ENCODE measurements around the gene GABRB3. TPM values are rescaled to one million over a fixed set of nuclear protein-coding genes. Genes with fewer than 3 reads are reported as not detected.

Gene GABRB3
- total and polyA plus RNA-seq, 2 donors (not counting 3 experiments of a cell fraction or from before 2014, with no cell fraction given), result 0.03 TPM; not detected in 1

GRCh38 chr15:26550880-26551279 lies 222.0 kb downstream of the GABRB3 start:
- intact Hi-C loops (cut with micrococcal nuclease), result no loop called here
- DNase-seq (ENCODE audit: low read depth, low spot score), result no peak
- H3K27ac ChIP-seq (ENCODE audit: insufficient read depth, low read depth, low read length), result no peak overlapping the region
- POLR2A ChIA-PET, result no interaction called here
- no TSS peak for BruUV-seq (replicated peaks)
- H3K79me2 ChIP-seq (ENCODE audit: control insufficient read depth, insufficient read depth, low read length), result no peaks in the 10 kb centered on the region
- no peaks in the 10 kb centered on the region for H4K20me1 ChIP-seq (replicated peaks; ENCODE audit: control insufficient read depth, extremely low read depth, insufficient read depth, low read length)
- H3K27me3 ChIP-seq (ENCODE audit: control insufficient read depth in 2 of 2, insufficient read depth in 2 of 2, low read length in 2 of 2), result no peaks in the 10 kb centered on the region
- TF ChIP-seq EZH2 (IDR thresholded peaks at IDR 0.05; ENCODE audit: borderline replicate concordance, low read depth, low read length, severe bottlenecking) (no peak), POLR2AphosphoS5 (IDR thresholded peaks at IDR 0.05; ENCODE audit: insufficient read depth, low read depth, low read length) (no peak), POLR2A (IDR thresholded peaks at IDR 0.05; ENCODE audit: low read depth, low read length) (no peak), JUN (IDR thresholded peaks at IDR 0.05; ENCODE audit: borderline replicate concordance, insufficient read depth, insufficient read length, low read depth) (no peak), MAX (IDR thresholded peaks at IDR 0.05; ENCODE audit: insufficient read depth, insufficient read length) (no peak)
- no peak overlapping the region for H3K4me3 ChIP-seq (replicated peaks in 1 of 3; ENCODE audit: insufficient read depth in 1 of 3, low read depth in 1 of 3, low read length in 3 of 3)
- H3K36me3 ChIP-seq (ENCODE audit: control insufficient read depth in 2 of 2, extremely low read depth in 1 of 2, insufficient read depth in 2 of 2, low read length in 2 of 2), result no peaks in the 10 kb centered on the region
- CTCF ChIA-PET, result no interaction called here
- H2AFZ ChIP-seq (ENCODE audit: low read depth, low read length), result no peak overlapping the region
- dilution Hi-C loops (cut with MboI; ENCODE audit: extremely low pct_ligation_motif_present, low sequenced_read_pairs), result no loop called here
- no peak overlapping the region for H3K9ac ChIP-seq (replicated peaks; ENCODE audit: extremely low read depth, insufficient read depth, low read length)
- H3K4me1 ChIP-seq (ENCODE audit: control insufficient read depth, extremely low read depth, insufficient read depth, low read length), result no peaks in the 10 kb centered on the region
- H3K4me2 ChIP-seq (ENCODE audit: insufficient read depth, low read length), result no peak overlapping the region
- FAIRE-seq, result no peak
- no peaks in the 10 kb centered on the region for H3K9me1 ChIP-seq (replicated peaks; ENCODE audit: control insufficient read depth, extremely low read depth, insufficient read depth, low read length)
- peaks cover 5% of the 10 kb centered on the region for H3K9me3 ChIP-seq (replicated peaks; ENCODE audit: control insufficient read depth, insufficient read depth, low read length)

GRCh38 chr15:26537663-26538062 lies 235.2 kb downstream of the GABRB3 start:
- dilution Hi-C loops (cut with MboI; ENCODE audit: extremely low pct_ligation_motif_present, low sequenced_read_pairs) (no loop called here), intact Hi-C loops (cut with micrococcal nuclease) (no loop called here)
- no TSS peak for BruUV-seq (replicated peaks)
- H3K4me1 ChIP-seq (ENCODE audit: control insufficient read depth, extremely low read depth, insufficient read depth, low read length), result no peaks in the 10 kb centered on the region
- TF ChIP-seq FOS (IDR thresholded peaks at IDR 0.05; ENCODE audit: borderline replicate concordance, insufficient read depth, low read length) (no peak), GATA2 (IDR thresholded peaks at IDR 0.05; ENCODE audit: insufficient read depth, insufficient read length, low read depth, low read length) (no peak), JUN (IDR thresholded peaks at IDR 0.05; ENCODE audit: borderline replicate concordance, insufficient read depth, insufficient read length, low read depth) (no peak), EZH2 (IDR thresholded peaks at IDR 0.05; ENCODE audit: borderline replicate concordance, low read depth, low read length, severe bottlenecking) (no peak), CTCF (IDR thresholded peaks at IDR 0.05; ENCODE audit: extremely low read depth in 1 of 2, insufficient read depth in 1 of 2, low read depth in 1 of 2, low read length in 2 of 2) (no peak), MAX (IDR thresholded peaks at IDR 0.05; ENCODE audit: insufficient read depth, insufficient read length) (no peak), POLR2A (IDR thresholded peaks at IDR 0.05; ENCODE audit: low read depth, low read length) (no peak), MYC (IDR thresholded peaks at IDR 0.05; ENCODE audit: low read depth, low read length) (no peak), POLR2AphosphoS5 (IDR thresholded peaks at IDR 0.05; ENCODE audit: insufficient read depth, low read depth, low read length) (no peak)
- no peaks in the 10 kb centered on the region for H3K9me3 ChIP-seq (replicated peaks; ENCODE audit: control insufficient read depth, insufficient read depth, low read length)
- ChIA-PET CTCF (no interaction called here), POLR2A (no interaction called here)
- H3K9me1 ChIP-seq (replicated peaks; ENCODE audit: control insufficient read depth, extremely low read depth, insufficient read depth, low read length), result no peaks in the 10 kb centered on the region
- H3K36me3 ChIP-seq (ENCODE audit: control insufficient read depth in 2 of 2, extremely low read depth in 1 of 2, insufficient read depth in 2 of 2, low read length in 2 of 2), result no peaks in the 10 kb centered on the region
- no peaks in the 10 kb centered on the region for H3K27me3 ChIP-seq (ENCODE audit: control insufficient read depth in 2 of 2, insufficient read depth in 2 of 2, low read length in 2 of 2)
- DNase-seq (ENCODE audit: low read depth, low spot score), result no peak
- FAIRE-seq, result no peak
- H3K79me2 ChIP-seq (ENCODE audit: control insufficient read depth, insufficient read depth, low read length), result no peaks in the 10 kb centered on the region
- no peak overlapping the region for H2AFZ ChIP-seq (ENCODE audit: low read depth, low read length)
- no peaks in the 10 kb centered on the region for H4K20me1 ChIP-seq (replicated peaks; ENCODE audit: control insufficient read depth, extremely low read depth, insufficient read depth, low read length)
- H3K27ac ChIP-seq (ENCODE audit: insufficient read depth, low read depth, low read length), result no peak overlapping the region
- H3K4me3 ChIP-seq (replicated peaks in 1 of 3; ENCODE audit: insufficient read depth in 1 of 3, low read depth in 1 of 3, low read length in 3 of 3), result no peak overlapping the region
- no peak overlapping the region for H3K4me2 ChIP-seq (ENCODE audit: insufficient read depth, low read length)
- no peak overlapping the region for H3K9ac ChIP-seq (replicated peaks; ENCODE audit: extremely low read depth, insufficient read depth, low read length)

Data from endothelial cell of umbilical vein (primary cell).